Thyroid gland (tissue), 4 donors: ENCODE results near the gene TTC33.

Experiments used
- POLR2A ChIP-seq, 2 donors: fragments of 450-650 bp; IDR thresholded peaks; one replicate each; pipeline ENCODE4 v1.6.1; 2017; ENCODE audit warnings: antibody characterized with exemption in 2 of 2, mild to moderate bottlenecking in 2 of 2, moderate library complexity in 1 of 2
- TF ChIP-seq, protein P1 (sequence below), 6 experiments: fragments of 200-600 bp in 3 of 6; fragments of 450-650 bp in 3 of 6; sonication (generic) in 3 of 6; IDR thresholded peaks; one replicate each; pipeline ENCODE4 v1.5.1; 2016 to 2019; ENCODE audit warnings: antibody characterized with exemption in 6 of 6, mild to moderate bottlenecking in 2 of 6, inconsistent platforms in 1 of 6, moderate library complexity in 1 of 6

DNA sequence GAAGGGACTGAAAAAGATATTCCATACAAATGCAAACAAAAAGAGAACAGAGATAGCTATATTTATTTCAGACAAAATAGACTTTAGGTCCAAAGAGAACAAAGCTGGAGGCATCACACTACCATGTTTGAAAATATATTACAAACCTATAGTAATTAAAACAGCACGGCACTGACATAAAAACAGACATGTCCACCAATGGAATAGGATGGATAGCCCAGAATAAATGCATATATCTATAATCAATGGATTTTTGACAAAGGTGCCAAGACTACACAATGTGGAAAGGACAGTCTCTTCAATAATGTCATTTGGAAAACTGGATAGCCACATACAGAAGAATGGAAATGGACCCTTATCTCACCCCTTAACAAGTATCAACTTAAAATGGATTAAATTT is 32.2 kb upstream of the TTC33 start:
- TF ChIP-seq, protein P1, sequence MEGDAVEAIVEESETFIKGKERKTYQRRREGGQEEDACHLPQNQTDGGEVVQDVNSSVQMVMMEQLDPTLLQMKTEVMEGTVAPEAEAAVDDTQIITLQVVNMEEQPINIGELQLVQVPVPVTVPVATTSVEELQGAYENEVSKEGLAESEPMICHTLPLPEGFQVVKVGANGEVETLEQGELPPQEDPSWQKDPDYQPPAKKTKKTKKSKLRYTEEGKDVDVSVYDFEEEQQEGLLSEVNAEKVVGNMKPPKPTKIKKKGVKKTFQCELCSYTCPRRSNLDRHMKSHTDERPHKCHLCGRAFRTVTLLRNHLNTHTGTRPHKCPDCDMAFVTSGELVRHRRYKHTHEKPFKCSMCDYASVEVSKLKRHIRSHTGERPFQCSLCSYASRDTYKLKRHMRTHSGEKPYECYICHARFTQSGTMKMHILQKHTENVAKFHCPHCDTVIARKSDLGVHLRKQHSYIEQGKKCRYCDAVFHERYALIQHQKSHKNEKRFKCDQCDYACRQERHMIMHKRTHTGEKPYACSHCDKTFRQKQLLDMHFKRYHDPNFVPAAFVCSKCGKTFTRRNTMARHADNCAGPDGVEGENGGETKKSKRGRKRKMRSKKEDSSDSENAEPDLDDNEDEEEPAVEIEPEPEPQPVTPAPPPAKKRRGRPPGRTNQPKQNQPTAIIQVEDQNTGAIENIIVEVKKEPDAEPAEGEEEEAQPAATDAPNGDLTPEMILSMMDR (IDR thresholded peaks at IDR 0.05) = no peak
- no peak for TF ChIP-seq POLR2A (IDR thresholded peaks at IDR 0.05)
